ENCODE measurements around the gene FRG1.
"Not testable (repeated sequence)": the region's sequence is repeated elsewhere in the genome, so short reads cannot be mapped to it uniquely, and the experiment has no call there.

The FRG1 gene

DNA sequence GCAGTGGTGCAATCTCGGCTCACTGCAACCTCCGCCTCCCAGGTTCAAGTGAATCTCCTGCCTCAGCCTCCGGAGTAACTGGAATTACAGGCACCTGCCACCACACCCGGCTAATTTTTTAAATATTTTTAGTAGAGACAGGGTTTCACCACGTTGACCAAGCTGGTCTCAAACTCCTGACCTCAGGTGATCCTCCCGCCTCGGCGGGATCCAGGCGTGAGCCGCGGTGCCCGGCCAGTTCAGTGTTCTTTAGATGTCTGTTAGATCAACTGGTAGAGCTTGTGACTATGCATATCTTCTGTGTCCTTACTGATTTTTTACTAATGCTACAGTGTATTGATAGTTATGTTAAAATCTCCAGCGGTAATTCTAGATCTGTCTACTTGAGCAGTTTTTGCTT, 6.2 kb downstream of the FRG1 start:
- H3K4me3 ChIP-seq (ENCODE audit: low read depth, low read length); H3K9ac ChIP-seq (ENCODE audit: low read depth, low read length); H3K36me3 ChIP-seq (ENCODE audit: control insufficient read depth, insufficient read depth, low read length); H3K4me1 ChIP-seq (ENCODE audit: control insufficient read depth, insufficient read depth, low read length); H3K9me3 ChIP-seq (ENCODE audit: control insufficient read depth, insufficient read depth, low read length); H3K27me3 ChIP-seq (ENCODE audit: control insufficient read depth, insufficient read depth, low read length): not testable (repeated sequence)

- not testable (repeated sequence) for H3K36me3 ChIP-seq (ENCODE audit: control insufficient read depth, insufficient read depth, low read length); H3K9me3 ChIP-seq (ENCODE audit: control insufficient read depth, insufficient read depth, low read length); H3K9ac ChIP-seq (ENCODE audit: low read depth, low read length); H3K4me1 ChIP-seq (ENCODE audit: control insufficient read depth, insufficient read depth, low read length); H3K27me3 ChIP-seq (ENCODE audit: control insufficient read depth, insufficient read depth, low read length); H3K4me3 ChIP-seq (ENCODE audit: low read depth, low read length)
Observed at GRCh38 chr4:189948486-189948885, 7.8 kb downstream of the FRG1 start.

GRCh38 chr4:189969291-189969690, 28.6 kb downstream of the FRG1 start:
- H3K9ac ChIP-seq (ENCODE audit: low read depth, low read length); H3K9me3 ChIP-seq (ENCODE audit: control insufficient read depth, insufficient read depth, low read length); H3K4me1 ChIP-seq (ENCODE audit: control insufficient read depth, insufficient read depth, low read length); H3K36me3 ChIP-seq (ENCODE audit: control insufficient read depth, insufficient read depth, low read length); H3K4me3 ChIP-seq (ENCODE audit: low read depth, low read length); H3K27me3 ChIP-seq (ENCODE audit: control insufficient read depth, insufficient read depth, low read length): not testable (repeated sequence)

DNA sequence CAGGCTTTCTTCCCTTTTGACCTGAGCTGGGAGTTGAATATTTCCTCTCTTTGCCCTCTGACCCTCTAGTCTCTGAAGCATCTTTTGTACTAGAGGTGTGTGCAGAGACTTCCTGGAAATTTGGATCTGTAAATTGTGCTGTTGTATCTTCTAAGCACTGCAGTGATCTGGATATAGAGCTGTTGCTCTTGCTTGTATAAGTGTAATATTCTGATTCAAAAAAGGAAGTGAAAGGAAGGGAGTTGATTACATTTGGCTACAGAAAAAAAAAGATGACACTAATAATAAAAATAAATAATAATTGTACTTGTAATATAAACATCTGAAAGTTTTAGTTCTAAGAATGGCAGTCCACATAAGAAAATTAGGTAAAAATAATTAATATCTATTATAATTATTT, 33.0 kb downstream of the FRG1 start:
- Histone ChIP-seq H3K9me3 (ENCODE audit: control insufficient read depth, insufficient read depth, low read length) (no peaks in the 10 kb centered on the region), H3K9ac (ENCODE audit: low read depth, low read length) (no peak overlapping the region), H3K36me3 (ENCODE audit: control insufficient read depth, insufficient read depth, low read length) (no peaks in the 10 kb centered on the region), H3K27me3 (ENCODE audit: control insufficient read depth, insufficient read depth, low read length) (no peaks in the 10 kb centered on the region), H3K4me1 (ENCODE audit: control insufficient read depth, insufficient read depth, low read length) (no peaks in the 10 kb centered on the region), H3K4me3 (ENCODE audit: low read depth, low read length) (no peak overlapping the region)

GRCh38 chr4:189974056-189974455, 33.4 kb downstream of the FRG1 start:
- no peaks in the 10 kb centered on the region for H3K4me1 ChIP-seq (ENCODE audit: control insufficient read depth, insufficient read depth, low read length)
- H3K9ac ChIP-seq (ENCODE audit: low read depth, low read length), result no peak overlapping the region
- no peak overlapping the region for H3K4me3 ChIP-seq (ENCODE audit: low read depth, low read length)
- no peaks in the 10 kb centered on the region for H3K27me3 ChIP-seq (ENCODE audit: control insufficient read depth, insufficient read depth, low read length)
- no peaks in the 10 kb centered on the region for H3K9me3 ChIP-seq (ENCODE audit: control insufficient read depth, insufficient read depth, low read length)
- no peaks in the 10 kb centered on the region for H3K36me3 ChIP-seq (ENCODE audit: control insufficient read depth, insufficient read depth, low read length)

DNA sequence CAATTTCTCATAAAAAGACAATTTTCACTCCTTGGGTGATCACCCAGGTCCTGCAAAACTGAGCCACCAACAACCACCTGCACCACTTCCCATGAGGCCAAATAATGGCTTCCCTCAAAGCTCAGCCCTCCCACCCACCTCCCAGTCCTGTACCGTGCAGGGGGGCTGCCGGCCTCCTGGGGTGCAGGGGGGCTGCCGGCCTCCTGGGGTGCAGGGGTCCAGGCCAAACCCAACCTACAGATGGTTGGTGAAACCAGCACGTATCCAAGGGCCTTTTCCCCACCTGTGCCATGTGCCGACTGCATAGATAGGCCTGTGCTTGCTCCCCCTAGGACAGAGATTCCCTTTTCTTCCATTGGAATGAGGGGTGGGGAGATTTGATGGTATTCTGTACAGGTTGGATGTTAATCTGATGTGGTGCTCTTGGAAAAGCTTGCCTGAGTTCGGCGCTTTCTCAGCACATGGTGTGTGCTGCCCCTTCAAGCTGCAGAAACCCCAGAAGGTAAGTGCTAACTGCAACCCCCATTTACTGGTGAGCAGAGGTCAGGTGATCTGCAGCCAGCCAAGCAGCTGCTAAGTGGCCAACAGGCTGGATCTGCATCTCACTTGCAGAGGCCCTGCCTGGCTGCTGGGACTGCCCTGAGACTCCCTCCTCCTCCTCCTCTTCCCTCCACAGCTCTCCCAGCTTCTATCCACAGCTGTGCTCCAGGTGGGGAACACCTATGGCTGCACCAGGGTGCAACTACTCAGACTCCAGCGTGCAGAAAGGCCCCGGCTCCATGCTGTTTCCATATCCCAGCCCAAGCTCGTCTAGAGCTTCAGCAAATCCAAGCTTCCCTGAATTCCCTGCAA, 38.8 kb downstream of the FRG1 start:
- H3K4me1 ChIP-seq (ENCODE audit: control insufficient read depth, insufficient read depth, low read length), result no peaks in the 10 kb centered on the region
- no peak overlapping the region for H3K4me3 ChIP-seq (ENCODE audit: low read depth, low read length)
- no peak overlapping the region for H3K9ac ChIP-seq (ENCODE audit: low read depth, low read length)
- H3K9me3 ChIP-seq (ENCODE audit: control insufficient read depth, insufficient read depth, low read length), result no peaks in the 10 kb centered on the region
- H3K36me3 ChIP-seq (ENCODE audit: control insufficient read depth, insufficient read depth, low read length), result no peaks in the 10 kb centered on the region
- H3K27me3 ChIP-seq (ENCODE audit: control insufficient read depth, insufficient read depth, low read length), result no peaks in the 10 kb centered on the region

DNA sequence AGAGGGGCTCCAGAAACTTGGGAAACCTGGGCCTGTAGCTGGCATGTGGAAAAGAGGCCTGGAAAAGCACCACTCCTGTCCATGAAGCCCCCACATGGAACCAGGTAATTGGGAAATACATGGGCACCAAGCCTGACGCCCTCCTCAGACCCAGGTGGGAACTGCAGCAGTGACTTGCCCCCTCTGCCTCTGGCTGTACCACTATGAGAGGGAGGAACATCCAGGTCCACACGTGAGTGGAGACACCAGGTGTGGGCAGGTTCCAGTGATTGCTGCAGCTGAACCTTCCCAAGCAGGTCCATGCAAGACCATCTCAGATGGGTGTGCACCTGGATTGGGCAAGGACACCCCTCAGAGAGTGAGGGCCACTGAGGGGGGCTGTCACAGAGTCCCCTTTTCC, 39.6 kb downstream of the FRG1 start:
- not testable (repeated sequence) for H3K36me3 ChIP-seq (ENCODE audit: control insufficient read depth, insufficient read depth, low read length); H3K9ac ChIP-seq (ENCODE audit: low read depth, low read length); H3K4me1 ChIP-seq (ENCODE audit: control insufficient read depth, insufficient read depth, low read length); H3K9me3 ChIP-seq (ENCODE audit: control insufficient read depth, insufficient read depth, low read length); H3K27me3 ChIP-seq (ENCODE audit: control insufficient read depth, insufficient read depth, low read length); H3K4me3 ChIP-seq (ENCODE audit: low read depth, low read length)

DNA sequence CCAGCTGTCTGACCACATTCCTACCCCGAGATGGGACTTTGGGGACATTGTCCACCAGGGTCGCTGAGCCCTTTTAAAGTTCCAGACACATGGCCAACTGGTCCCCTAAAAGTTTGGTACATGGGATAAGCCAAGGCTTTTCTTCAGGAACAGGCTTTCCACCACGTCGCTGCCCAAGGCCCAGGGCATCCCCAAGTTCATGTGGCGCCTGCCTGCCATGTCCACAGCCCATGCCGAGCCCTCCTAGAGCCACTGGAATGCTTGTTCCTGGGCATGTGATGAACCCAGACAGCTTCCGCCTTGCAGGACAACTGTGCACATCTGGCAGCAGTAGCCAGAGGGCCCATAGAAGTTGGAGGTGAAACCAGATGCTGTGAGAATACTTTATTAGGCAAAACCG, 41.3 kb downstream of the FRG1 start:
- Histone ChIP-seq H3K9me3 (ENCODE audit: control insufficient read depth, insufficient read depth, low read length) (no peaks in the 10 kb centered on the region), H3K27me3 (ENCODE audit: control insufficient read depth, insufficient read depth, low read length) (no peaks in the 10 kb centered on the region), H3K9ac (ENCODE audit: low read depth, low read length) (no peak overlapping the region), H3K4me1 (ENCODE audit: control insufficient read depth, insufficient read depth, low read length) (no peaks in the 10 kb centered on the region), H3K36me3 (ENCODE audit: control insufficient read depth, insufficient read depth, low read length) (no peaks in the 10 kb centered on the region), H3K4me3 (ENCODE audit: low read depth, low read length) (no peak overlapping the region)

DNA sequence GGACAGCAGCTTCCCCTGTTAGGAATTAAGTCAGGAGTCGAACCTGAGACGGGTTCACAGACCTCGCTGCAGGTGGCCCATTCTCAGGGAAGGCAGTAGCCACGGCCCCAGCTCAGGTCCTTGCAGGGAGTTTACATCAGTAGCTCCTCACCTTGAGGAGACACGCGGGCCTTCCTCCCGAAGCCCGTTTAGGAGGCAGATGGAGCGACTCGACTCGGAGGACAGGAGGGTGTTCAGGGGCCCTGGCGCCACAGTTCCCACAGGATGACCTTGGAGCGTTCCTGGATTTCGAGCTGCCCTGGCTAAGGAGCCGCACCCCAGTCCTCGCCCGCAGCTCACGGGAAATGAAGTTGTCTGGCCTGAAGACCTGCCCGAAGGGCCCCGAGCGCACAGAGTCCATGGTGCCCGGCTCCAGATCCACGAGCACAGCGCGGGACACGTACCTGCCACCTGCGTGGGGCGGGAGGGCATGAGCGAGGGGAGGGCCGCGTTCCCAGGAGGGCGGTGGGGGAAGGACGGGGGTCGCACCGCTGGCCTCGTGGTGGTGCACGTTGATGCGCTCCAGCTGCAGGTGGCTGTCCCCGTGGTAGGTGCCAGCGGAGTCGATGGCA, 43.3 kb downstream of the FRG1 start:
- not testable (repeated sequence) for H3K9me3 ChIP-seq (ENCODE audit: control insufficient read depth, insufficient read depth, low read length); H3K4me3 ChIP-seq (ENCODE audit: low read depth, low read length); H3K4me1 ChIP-seq (ENCODE audit: control insufficient read depth, insufficient read depth, low read length); H3K9ac ChIP-seq (ENCODE audit: low read depth, low read length); H3K27me3 ChIP-seq (ENCODE audit: control insufficient read depth, insufficient read depth, low read length); H3K36me3 ChIP-seq (ENCODE audit: control insufficient read depth, insufficient read depth, low read length)

GRCh38 chr4:189984661-189985060, 44.0 kb downstream of the FRG1 start:
- not testable (repeated sequence) for H3K4me1 ChIP-seq (ENCODE audit: control insufficient read depth, insufficient read depth, low read length); H3K4me3 ChIP-seq (ENCODE audit: low read depth, low read length); H3K9ac ChIP-seq (ENCODE audit: low read depth, low read length); H3K9me3 ChIP-seq (ENCODE audit: control insufficient read depth, insufficient read depth, low read length); H3K27me3 ChIP-seq (ENCODE audit: control insufficient read depth, insufficient read depth, low read length); H3K36me3 ChIP-seq (ENCODE audit: control insufficient read depth, insufficient read depth, low read length)

- not testable (repeated sequence) for H3K36me3 ChIP-seq (ENCODE audit: control insufficient read depth, insufficient read depth, low read length); H3K4me3 ChIP-seq (ENCODE audit: low read depth, low read length); H3K9ac ChIP-seq (ENCODE audit: low read depth, low read length); H3K27me3 ChIP-seq (ENCODE audit: control insufficient read depth, insufficient read depth, low read length); H3K4me1 ChIP-seq (ENCODE audit: control insufficient read depth, insufficient read depth, low read length); H3K9me3 ChIP-seq (ENCODE audit: control insufficient read depth, insufficient read depth, low read length)
Observed at GRCh38 chr4:189985651-189986243, 45.1 kb downstream of the FRG1 start.

DNA sequence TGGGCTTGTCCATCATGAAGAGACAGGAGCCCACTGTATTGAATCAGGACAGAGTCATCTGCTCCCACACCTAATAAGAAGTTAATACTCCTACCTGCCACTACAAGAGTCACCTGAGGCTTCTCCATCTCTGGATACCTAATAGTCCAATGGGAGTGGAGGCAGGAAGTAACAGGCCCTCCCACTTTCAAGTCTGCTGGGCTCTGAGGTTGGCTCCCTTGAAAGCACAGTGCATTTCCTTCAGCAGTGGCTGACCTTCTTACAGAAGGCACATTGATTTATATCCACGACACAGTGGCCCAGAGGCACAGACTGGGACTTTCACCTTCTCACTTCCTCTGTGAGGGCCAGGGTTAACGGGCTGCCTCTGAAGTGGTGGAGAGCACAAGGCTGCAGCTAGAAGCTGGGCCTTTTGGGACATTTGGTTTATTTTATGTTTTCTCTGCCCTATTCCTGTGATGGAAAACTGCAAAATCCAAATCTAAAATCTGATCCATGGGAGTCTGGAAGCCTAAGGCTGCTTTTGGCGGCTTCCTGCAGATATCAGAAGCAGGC, 48.3 kb downstream of the FRG1 start:
- no peaks in the 10 kb centered on the region for H3K36me3 ChIP-seq (ENCODE audit: control insufficient read depth, insufficient read depth, low read length)
- no peaks in the 10 kb centered on the region for H3K4me1 ChIP-seq (ENCODE audit: control insufficient read depth, insufficient read depth, low read length)
- H3K9ac ChIP-seq (ENCODE audit: low read depth, low read length), result no peak overlapping the region

More for the DNA sequence above, 48.3 kb downstream of the FRG1 start:
- Histone ChIP-seq H3K27me3 (ENCODE audit: control insufficient read depth, insufficient read depth, low read length) (no peaks in the 10 kb centered on the region), H3K9me3 (ENCODE audit: control insufficient read depth, insufficient read depth, low read length) (no peaks in the 10 kb centered on the region), H3K4me3 (ENCODE audit: low read depth, low read length) (no peak overlapping the region)
